CD4-positive, alpha-beta memory T cell (primary cell): ENCODE data around the gene UFSP2. TPM values are rescaled to one million over a fixed set of nuclear protein-coding genes. Genes with fewer than 3 reads are reported as not detected.

ENCODE experiments used
- CTCF ChIA-PET: fragments of 350-600 bp; sonication (Branson Sonifier 250); formaldehyde crosslinking; loops from one replicate; lab custom pipeline; 2021; ENCODE audit warnings: inconsistent platforms; ENCODE audit not compliant: partially characterized antibody; lab: Charles Lee
- POLR2A ChIA-PET: fragments of 350-600 bp; sonication (Branson Sonifier 250); formaldehyde crosslinking; loops from one replicate; lab custom pipeline; 2021; ENCODE audit not compliant: partially characterized antibody; lab: Charles Lee
- DNase-seq, 5 donors: peaks; one replicate each; pipeline versions ENCODE4 v3.0.0 to v3.0.0-alpha.2; 2020 to 2022; ENCODE audit warnings: mixed read lengths in 1 of 5
- H3K27ac ChIP-seq: one replicate; pipeline ENCODE4 v1.7.0; 2013; ENCODE audit warnings: low read depth, low read length
- H3K27me3 ChIP-seq: 2 replicates; pipeline ENCODE4 v1.7.0; 2013; ENCODE audit warnings: mild to moderate bottlenecking, low read length, moderate library complexity; ENCODE audit not compliant: insufficient read depth
- H3K36me3 ChIP-seq: 2 replicates; pipeline ENCODE4 v1.7.0; 2013; ENCODE audit warnings: mild to moderate bottlenecking, low read length, moderate library complexity; ENCODE audit not compliant: insufficient read depth
- H3K4me1 ChIP-seq: 2 replicates; pipeline ENCODE4 v1.7.0; 2013; ENCODE audit warnings: mild to moderate bottlenecking, low read length, moderate library complexity; ENCODE audit not compliant: insufficient read depth
- H3K4me3 ChIP-seq, 2 donors: one replicate each; pipeline ENCODE4 v1.7.0; 2013; ENCODE audit warnings: low read length in 2 of 2, mild to moderate bottlenecking in 1 of 2
- H3K9me3 ChIP-seq, 2 donors: one replicate each; pipeline ENCODE4 v1.7.0; 2013; ENCODE audit warnings: low read length in 2 of 2, control low read depth in 1 of 2; ENCODE audit not compliant: control insufficient read depth in 1 of 2
- H3K27ac Mint-ChIP-seq, 7 donors: one replicate each; pipeline ENCODE4 v1.8.0; 2020 to 2021; ENCODE audit warnings: mixed read lengths in 7 of 7, mild to moderate bottlenecking in 6 of 7, inconsistent platforms in 3 of 7, moderate library complexity in 3 of 7
- H3K27me3 Mint-ChIP-seq, 2 donors: one replicate each; pipeline ENCODE4 v1.8.0; 2020 to 2021; ENCODE audit warnings: mixed read lengths in 2 of 2
- H3K36me3 Mint-ChIP-seq, 2 donors: one replicate each; pipeline ENCODE4 v1.8.0; 2020 to 2021; ENCODE audit warnings: mixed read lengths in 2 of 2, inconsistent platforms in 1 of 2, mild to moderate bottlenecking in 1 of 2
- H3K4me1 Mint-ChIP-seq, 4 donors: one replicate each; pipeline ENCODE4 v1.8.0; 2020 to 2021; ENCODE audit warnings: mixed read lengths in 4 of 4, mild to moderate bottlenecking in 1 of 4
- H3K4me3 Mint-ChIP-seq, 8 donors: one replicate each; pipeline ENCODE4 v1.8.0; 2020 to 2021; ENCODE audit warnings: mixed read lengths in 8 of 8, mild to moderate bottlenecking in 7 of 8, moderate library complexity in 6 of 8, inconsistent platforms in 3 of 8
- H3K9me3 Mint-ChIP-seq, 8 donors: one replicate each; pipeline ENCODE4 v1.8.0; 2020 to 2021; ENCODE audit warnings: mixed read lengths in 8 of 8, mild to moderate bottlenecking in 5 of 8, inconsistent platforms in 3 of 8, moderate library complexity in 1 of 8
- intact Hi-C: fragments of 100-400 bp; cut with micrococcal nuclease; formaldehyde crosslinking; loops from one replicate; pipeline ENCODE4 v1.15.1; 2023
- polyA plus RNA-seq, 2 donors: library from polyadenylated mRNA; unstranded; fragments of 300-500 nt; fragmentation: Illumina TruSeq; gene quantifications; one replicate each; pipeline ENCODE4 v1.2.3, GENCODE V29; 2021
- total RNA-seq, 2 experiments: library from RNA; stranded (reverse); gene quantifications; one replicate each; pipeline ENCODE4 v1.2.3, GENCODE V29; 2021

UFSP2 gene
- total and polyA plus RNA-seq, 4 experiments from 2014 or later = 30.1 to 53.8 (median 37.0) TPM

- POLR2A ChIA-PET = no interaction called here
- intact Hi-C loops = no loop called here
Measured at GRCh38 chr4:185463541-185463940, 37.8 kb upstream of the UFSP2 start.

GRCh38 chr4:185461565-185461964, 35.8 kb upstream of the UFSP2 start:
- H3K27me3 ChIP-seq = no peaks in the 10 kb centered on the region
- ChIA-PET POLR2A (no interaction called here), CTCF (interaction anchor here (0.8 kb wide), 1 partner anchor 137 kb away, joined by 3 read pairs; no protein-coding TSS in a partner anchor)
- no peak overlapping the region for H3K4me3 Mint-ChIP-seq
- peaks cover 5 to 9% of the 10 kb centered on the region in 2 donors for H3K27me3 Mint-ChIP-seq
- H3K4me3 ChIP-seq = no peak overlapping the region
- no peak overlapping the region for H3K27ac ChIP-seq
- H3K4me1 Mint-ChIP-seq = no peaks in the 10 kb centered on the region
- H3K9me3 Mint-ChIP-seq = no peaks in the 10 kb centered on the region
- no peaks in the 10 kb centered on the region for H3K36me3 Mint-ChIP-seq
- H3K36me3 ChIP-seq = no peaks in the 10 kb centered on the region
- H3K4me1 ChIP-seq = no peaks in the 10 kb centered on the region
- no peak for DNase-seq
- no peak overlapping the region for H3K27ac Mint-ChIP-seq
- H3K9me3 ChIP-seq = no peaks in the 10 kb centered on the region
- intact Hi-C loops = no loop called here

More at GRCh38 chr4:185463541-185463940, 37.8 kb upstream of the UFSP2 start:
- no peaks in the 10 kb centered on the region for H3K9me3 ChIP-seq
- H3K27ac ChIP-seq = no peak overlapping the region
- Mint-ChIP-seq H3K36me3 (no peaks in the 10 kb centered on the region), H3K27ac (no peak overlapping the region), H3K27me3 (peaks cover 5 to 7% of the 10 kb centered on the region in 2 donors), H3K9me3 (no peaks in the 10 kb centered on the region), H3K4me3 (no peak overlapping the region), H3K4me1 (no peaks in the 10 kb centered on the region)
- no peak for DNase-seq
- no peaks in the 10 kb centered on the region for H3K27me3 ChIP-seq
- CTCF ChIA-PET = no interaction called here
- H3K4me3 ChIP-seq = no peak overlapping the region
- H3K36me3 ChIP-seq = no peaks in the 10 kb centered on the region
- no peaks in the 10 kb centered on the region for H3K4me1 ChIP-seq

GRCh38 chr4:185457136-185457535, 31.4 kb upstream of the UFSP2 start:
- no peak overlapping the region for H3K4me3 ChIP-seq
- DNase-seq = no peak
- H3K36me3 Mint-ChIP-seq = no peaks in the 10 kb centered on the region
- no peaks in the 10 kb centered on the region for H3K27me3 ChIP-seq
- H3K4me1 Mint-ChIP-seq = no peaks in the 10 kb centered on the region
- H3K9me3 Mint-ChIP-seq = no peaks in the 10 kb centered on the region
- no peak overlapping the region for H3K27ac Mint-ChIP-seq
- no peak overlapping the region for H3K27ac ChIP-seq
- intact Hi-C loops = no loop called here
- no peaks in the 10 kb centered on the region for H3K4me1 ChIP-seq
- no peaks in the 10 kb centered on the region for H3K9me3 ChIP-seq
- ChIA-PET POLR2A (no interaction called here), CTCF (no interaction called here)
- no peak overlapping the region for H3K4me3 Mint-ChIP-seq
- H3K27me3 Mint-ChIP-seq = peaks cover 8 to 12% of the 10 kb centered on the region in 2 donors
- no peaks in the 10 kb centered on the region for H3K36me3 ChIP-seq

DNA sequence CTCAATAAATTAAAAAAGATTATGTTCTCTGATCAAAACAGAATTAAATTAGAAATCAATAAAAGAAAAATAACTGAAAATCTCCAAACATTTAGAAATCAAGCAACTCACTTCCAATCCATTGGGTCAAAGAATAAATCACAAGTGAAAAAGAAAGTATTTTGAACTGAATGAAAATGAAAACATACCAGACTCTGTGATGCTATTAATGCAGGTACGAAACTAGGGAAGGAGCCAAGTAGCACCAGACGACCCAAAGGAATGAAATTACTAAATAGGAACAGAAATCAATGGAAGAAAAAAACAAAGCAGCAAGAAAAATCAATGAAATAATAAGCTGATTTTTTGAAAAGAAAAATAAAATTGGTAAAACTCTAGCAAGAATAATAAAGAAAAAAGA, 30.4 kb upstream of the UFSP2 start:
- CTCF ChIA-PET = interaction anchor here (0.8 to 1.0 kb wide), 2 partner anchors 17 to 53 kb away, joined by 3 read pairs; no protein-coding TSS in a partner anchor
- intact Hi-C loops = no loop called here

GRCh38 chr4:185445209-185445608, 19.4 kb upstream of the UFSP2 start:
- no peak for DNase-seq
- Mint-ChIP-seq H3K4me1 (no peaks in the 10 kb centered on the region), H3K4me3 (no peak overlapping the region), H3K27me3 (peaks cover 3 to 5% of the 10 kb centered on the region in 2 donors), H3K36me3 (no peaks in the 10 kb centered on the region), H3K9me3 (no peaks in the 10 kb centered on the region), H3K27ac (no peak overlapping the region)
- H3K4me1 ChIP-seq = no peaks in the 10 kb centered on the region
- no peak overlapping the region for H3K27ac ChIP-seq
- CTCF ChIA-PET = no interaction called here
- intact Hi-C loops = no loop called here
- H3K27me3 ChIP-seq = no peaks in the 10 kb centered on the region
- H3K9me3 ChIP-seq = no peaks in the 10 kb centered on the region
- no peak overlapping the region for H3K4me3 ChIP-seq
- H3K36me3 ChIP-seq = no peaks in the 10 kb centered on the region
- POLR2A ChIA-PET = no interaction called here

More for the DNA sequence above, 30.4 kb upstream of the UFSP2 start:
- Histone ChIP-seq H3K9me3 (no peaks in the 10 kb centered on the region), H3K36me3 (no peaks in the 10 kb centered on the region), H3K4me3 (no peak overlapping the region), H3K4me1 (no peaks in the 10 kb centered on the region), H3K27ac (no peak overlapping the region), H3K27me3 (no peaks in the 10 kb centered on the region)
- DNase-seq = no peak
- Mint-ChIP-seq H3K9me3 (no peaks in the 10 kb centered on the region), H3K4me3 (no peak overlapping the region), H3K27me3 (peaks cover 9 to 15% of the 10 kb centered on the region in 2 donors), H3K4me1 (no peaks in the 10 kb centered on the region), H3K36me3 (no peaks in the 10 kb centered on the region), H3K27ac (no peak overlapping the region)
- POLR2A ChIA-PET = no interaction called here

DNA sequence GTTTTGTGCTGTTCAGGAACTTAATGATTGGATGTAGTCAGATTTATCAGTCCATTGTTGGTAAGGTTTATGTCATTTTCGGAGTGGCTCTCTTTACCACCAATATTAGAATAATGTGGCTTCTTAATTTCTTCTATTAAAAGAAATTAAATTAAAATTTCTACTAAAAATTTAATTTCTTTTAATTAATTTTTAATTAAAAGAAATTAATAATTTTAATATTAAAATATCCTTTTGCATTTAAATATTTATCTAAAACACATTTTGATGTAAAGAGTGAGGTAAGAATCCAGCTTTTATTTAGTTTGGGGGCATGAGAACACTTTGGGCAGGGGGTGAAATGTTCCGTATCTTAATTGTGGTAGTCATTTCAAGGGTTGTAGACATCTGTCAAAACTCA, 15.7 kb upstream of the UFSP2 start:
- Mint-ChIP-seq H3K9me3 (no peaks in the 10 kb centered on the region), H3K27ac (no peak overlapping the region)
- POLR2A ChIA-PET = no interaction called here

DNA sequence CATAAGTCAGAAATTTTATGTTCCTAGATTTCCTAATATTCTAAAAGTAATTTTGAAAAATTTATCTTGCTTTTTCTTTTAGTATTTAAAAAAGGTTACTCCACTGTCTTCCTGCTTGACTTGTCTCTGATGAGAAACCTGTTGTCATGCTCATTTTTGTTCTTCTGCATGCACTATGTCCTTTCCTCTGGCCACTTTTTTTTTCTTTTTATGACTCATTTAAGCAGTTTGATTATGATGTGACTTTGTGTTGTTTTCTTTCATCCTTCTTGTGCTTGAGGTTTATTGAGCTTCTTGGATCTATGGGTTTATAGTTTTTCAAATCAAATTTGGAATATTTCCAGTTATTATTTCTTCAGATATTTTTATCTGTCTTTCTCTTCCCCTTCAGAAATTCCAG, 12.0 kb upstream of the UFSP2 start:
- no peaks in the 10 kb centered on the region for H3K27me3 Mint-ChIP-seq
- DNase-seq = no peak
- ChIA-PET CTCF (no interaction called here), POLR2A (no interaction called here)
- H3K36me3 Mint-ChIP-seq = no peaks in the 10 kb centered on the region
- no peak overlapping the region for H3K27ac ChIP-seq
- intact Hi-C loops = no loop called here
- no peak overlapping the region for H3K4me3 ChIP-seq
- H3K36me3 ChIP-seq = no peaks in the 10 kb centered on the region
- no peak overlapping the region for H3K4me3 Mint-ChIP-seq
- no peaks in the 10 kb centered on the region for H3K9me3 ChIP-seq
- no peaks in the 10 kb centered on the region for H3K4me1 ChIP-seq
- H3K27me3 ChIP-seq = no peaks in the 10 kb centered on the region
- H3K27ac Mint-ChIP-seq = no peak overlapping the region
- H3K4me1 Mint-ChIP-seq = no peaks in the 10 kb centered on the region
- no peaks in the 10 kb centered on the region for H3K9me3 Mint-ChIP-seq

More for the DNA sequence above, 15.7 kb upstream of the UFSP2 start:
- H3K4me3 Mint-ChIP-seq = no peak overlapping the region
- no peaks in the 10 kb centered on the region for H3K27me3 ChIP-seq
- H3K36me3 ChIP-seq = no peaks in the 10 kb centered on the region
- H3K4me1 ChIP-seq = no peaks in the 10 kb centered on the region
- no peaks in the 10 kb centered on the region for H3K4me1 Mint-ChIP-seq
- H3K4me3 ChIP-seq = no peak overlapping the region
- no peak overlapping the region for H3K27ac ChIP-seq
- DNase-seq = no peak
- CTCF ChIA-PET = no interaction called here
- H3K27me3 Mint-ChIP-seq = peaks cover 2 to 3% of the 10 kb centered on the region in 2 donors
- intact Hi-C loops = no loop called here
- H3K36me3 Mint-ChIP-seq = no peaks in the 10 kb centered on the region
- no peaks in the 10 kb centered on the region for H3K9me3 ChIP-seq

DNA sequence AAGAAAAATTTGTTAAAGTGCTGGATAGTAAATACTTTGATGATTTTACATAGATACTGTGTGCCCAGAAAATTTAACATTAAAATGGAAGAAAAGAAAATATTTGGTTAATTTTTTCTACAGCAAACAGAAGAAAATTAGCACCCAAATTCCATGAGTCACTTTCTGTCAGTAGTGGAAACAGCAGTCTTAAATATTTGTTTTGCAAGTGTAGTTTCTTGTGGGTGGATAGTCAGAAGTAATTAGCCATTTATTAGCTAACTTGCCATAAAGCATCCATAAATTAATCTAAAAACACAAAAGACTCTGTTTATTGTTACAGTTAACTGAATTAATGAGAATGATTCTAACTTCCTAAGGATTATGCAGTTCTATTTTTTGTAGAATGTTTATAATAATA, 9.7 kb upstream of the UFSP2 start:
- ChIA-PET POLR2A (no interaction called here), CTCF (interaction anchor here (1.9 kb wide), 1 partner anchor 10 kb away, joined by 7 read pairs; the partner anchor contains the start of gene UFSP2)
- no peak overlapping the region for H3K4me3 ChIP-seq
- H3K4me3 Mint-ChIP-seq = no peak overlapping the region
- no peak for DNase-seq
- no peak overlapping the region for H3K27ac ChIP-seq
- intact Hi-C loops = no loop called here
- H3K4me1 Mint-ChIP-seq = no peaks in the 10 kb centered on the region
- H3K36me3 Mint-ChIP-seq = no peaks in the 10 kb centered on the region
- no peak overlapping the region for H3K27ac Mint-ChIP-seq
- no peaks in the 10 kb centered on the region for H3K9me3 Mint-ChIP-seq
- peaks cover 0 to 3% of the 10 kb centered on the region in 2 donors for H3K27me3 Mint-ChIP-seq
- H3K9me3 ChIP-seq = no peaks in the 10 kb centered on the region
- no peaks in the 10 kb centered on the region for H3K27me3 ChIP-seq
- no peaks in the 10 kb centered on the region for H3K36me3 ChIP-seq
- H3K4me1 ChIP-seq = no peaks in the 10 kb centered on the region
